UCSD-AML1 (cell line): ENCODE measurements around the gene DNM1.

Experiments used
- DNase-seq: peaks from one replicate; lab custom pipeline; 2025; ENCODE audit not compliant: unreplicated experiment; lab: John Stamatoyannopoulos, UW

The DNM1 gene

DNA sequence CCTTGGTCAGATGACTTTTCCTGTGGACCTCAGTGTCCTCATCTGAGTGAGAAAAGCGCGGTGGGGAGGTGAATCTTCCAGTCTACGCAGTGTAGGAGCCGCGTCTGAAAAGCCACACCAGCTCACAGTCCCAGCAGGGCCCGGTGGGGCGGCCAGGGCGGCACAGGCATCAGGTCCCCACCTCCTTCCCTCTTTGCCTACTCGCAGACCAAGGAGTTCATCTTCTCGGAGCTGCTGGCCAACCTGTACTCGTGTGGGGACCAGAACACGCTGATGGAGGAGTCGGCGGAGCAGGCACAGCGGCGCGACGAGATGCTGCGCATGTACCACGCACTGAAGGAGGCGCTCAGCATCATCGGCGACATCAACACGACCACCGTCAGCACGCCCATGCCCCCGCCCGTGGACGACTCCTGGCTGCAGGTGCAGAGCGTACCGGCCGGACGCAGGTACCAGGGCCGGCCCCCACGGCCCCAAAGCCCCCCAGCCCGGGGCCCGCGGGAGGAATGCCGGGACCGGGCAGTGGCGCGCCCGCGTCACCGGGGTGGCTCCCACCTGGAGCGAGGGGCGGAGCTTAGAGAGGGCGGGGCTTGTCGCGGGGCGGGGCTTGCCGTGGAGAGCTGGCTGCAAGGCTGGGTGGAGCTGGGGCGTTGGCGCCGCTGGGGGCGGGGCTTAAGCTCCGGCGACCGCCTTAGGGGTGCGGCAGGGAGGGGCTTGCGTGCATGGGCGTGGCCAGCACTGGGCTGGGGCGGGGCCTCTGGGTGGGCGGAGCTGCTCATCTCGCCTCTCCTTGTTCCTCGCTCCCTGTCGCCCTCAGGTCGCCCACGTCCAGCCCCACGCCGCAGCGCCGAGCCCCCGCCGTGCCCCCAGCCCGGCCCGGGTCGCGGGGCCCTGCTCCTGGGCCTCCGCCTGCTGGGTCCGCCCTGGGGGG, 47.0 kb downstream of the DNM1 start:
- DNase-seq, result no peak

DNA sequence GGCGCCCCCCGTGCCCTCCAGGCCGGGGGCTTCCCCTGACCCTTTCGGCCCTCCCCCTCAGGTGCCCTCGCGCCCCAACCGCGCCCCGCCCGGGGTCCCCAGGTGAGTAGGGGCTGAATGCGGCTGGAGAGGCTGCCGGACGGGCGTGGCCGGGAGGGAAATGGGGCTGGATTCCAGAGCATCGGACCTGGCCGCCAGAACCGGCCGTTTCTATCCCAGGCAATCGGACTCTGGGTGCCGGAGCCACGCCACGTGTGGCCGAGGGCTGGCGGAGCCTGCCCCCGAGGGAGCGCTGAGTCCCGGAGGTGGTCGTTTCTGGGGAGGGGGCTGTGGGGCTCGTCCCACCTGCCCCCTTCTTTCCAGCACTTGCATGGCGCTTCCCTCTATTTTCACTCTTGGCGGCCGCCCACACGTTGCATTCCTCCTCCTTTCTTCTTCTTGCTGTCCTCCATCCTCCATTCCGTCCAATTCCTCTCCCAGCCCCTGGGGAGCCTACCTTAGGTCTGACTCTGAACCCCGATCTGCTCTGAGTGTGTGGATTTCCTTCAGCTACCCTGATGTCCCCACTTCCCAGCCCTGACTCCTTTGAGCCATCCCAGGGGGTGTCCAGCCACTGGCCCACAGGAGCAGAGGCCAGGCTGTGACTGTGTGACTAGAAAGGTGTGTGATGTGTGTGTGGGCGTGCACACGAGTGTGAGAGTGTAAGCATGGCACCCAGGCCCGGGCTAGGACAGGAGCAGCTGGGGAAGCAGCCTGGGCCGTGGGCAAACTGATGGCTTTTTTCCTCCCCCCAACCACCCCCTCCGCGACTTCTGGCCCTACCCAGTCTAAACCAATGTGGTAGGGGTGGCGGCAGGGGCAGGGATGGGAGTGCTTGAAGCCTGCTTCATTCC, 47.9 kb downstream of the DNM1 start:
- no peak for DNase-seq

DNA sequence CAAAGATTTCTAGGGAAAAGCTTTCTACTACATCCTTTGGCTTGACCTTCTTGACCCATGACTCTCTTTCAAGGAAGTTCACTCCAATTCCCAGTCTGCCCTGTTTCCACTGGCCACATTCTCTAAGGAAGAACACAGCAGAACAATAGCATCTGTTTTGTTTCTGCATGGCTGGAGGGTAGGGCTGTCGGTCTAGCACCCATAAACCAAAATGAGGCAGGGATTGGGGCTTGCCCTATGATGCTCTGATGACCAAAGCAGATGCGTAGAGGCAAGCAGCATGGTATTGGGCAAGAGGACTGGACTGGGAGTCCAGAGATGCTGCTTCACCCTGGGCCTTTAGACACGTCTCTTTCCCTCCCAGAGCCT, 48.5 kb downstream of the DNM1 start:
- DNase-seq, result no peak

DNA sequence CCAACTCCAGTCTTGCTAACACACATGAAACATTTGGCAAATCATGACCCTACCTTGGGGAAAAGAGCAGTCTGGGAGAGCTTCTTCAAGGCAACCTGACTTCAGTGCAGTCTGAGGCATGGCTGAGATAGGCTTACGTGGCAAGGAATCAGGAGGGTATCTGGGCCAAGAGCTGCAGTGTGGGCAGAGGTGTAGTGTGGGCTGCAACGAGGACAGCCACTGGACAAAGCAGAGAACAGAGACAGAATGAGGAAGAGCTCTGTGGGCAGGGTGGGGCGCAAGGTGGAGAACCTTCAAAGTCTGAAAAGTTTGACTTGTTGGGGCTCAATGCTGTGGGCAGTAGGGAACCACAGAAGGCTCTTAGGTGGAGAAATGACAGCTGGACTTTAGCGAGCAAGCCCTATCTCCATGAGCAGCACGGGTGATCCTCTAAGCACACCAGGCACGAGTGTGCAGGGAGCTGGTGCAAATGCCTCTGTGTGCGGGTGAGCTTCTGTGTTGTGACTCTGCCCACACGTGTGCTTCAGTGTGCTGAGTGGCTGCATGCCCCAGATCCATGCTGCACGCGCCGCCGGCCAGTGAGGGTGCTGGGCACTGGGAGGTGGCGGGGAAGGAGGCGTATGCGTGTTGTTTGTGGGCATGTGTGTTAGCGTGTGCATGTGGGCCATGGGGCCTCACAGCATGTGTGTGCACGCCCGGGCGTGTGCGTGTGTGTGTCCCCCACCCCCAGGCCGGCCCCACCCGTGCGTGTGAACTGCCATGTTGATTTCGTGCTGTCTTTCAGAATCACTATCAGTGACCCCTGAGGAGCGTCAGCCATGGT, 49.3 kb downstream of the DNM1 start:
- DNase-seq, result no peak

DNA sequence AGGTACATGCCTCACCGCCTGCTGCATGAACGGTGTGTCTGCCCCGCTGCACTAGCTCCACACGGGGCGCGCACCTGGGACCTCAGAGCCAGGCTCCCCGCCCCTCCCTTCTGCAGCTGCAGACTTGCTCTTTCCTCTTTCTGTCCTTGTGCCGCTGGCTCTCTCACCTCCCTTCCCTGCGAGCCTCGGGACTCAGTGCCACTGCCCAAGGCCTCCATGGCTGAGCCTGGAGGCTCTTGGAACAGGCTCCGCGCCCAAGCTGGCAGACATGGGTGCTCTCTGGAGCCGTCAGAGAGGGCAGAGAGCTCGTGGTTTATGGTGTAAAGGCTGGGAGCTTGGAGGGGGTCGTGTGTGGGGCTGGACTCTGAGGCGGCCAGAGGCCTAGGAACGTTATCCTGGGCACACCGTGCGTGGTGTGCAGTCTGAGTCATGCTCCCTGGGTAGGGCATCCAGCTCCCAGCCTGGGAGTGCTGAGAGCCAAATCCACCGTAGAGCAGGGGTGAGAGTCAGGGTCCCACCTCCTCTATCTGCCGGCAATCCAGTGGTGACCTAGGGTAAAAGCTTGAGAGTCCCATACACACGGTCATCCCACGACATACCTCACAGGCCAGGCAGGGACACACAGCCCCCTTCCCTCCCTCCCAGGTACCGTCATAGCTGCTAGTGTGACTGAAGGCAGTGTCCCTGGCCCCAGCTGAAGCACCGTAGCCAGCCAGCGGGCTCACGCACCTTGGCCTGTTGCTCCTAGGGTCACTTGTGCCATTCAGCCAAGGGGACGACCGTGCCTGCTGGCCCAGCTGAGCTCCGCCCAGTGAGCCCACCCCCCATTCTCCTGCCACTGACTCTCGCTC, 50.2 kb downstream of the DNM1 start:
- DNase-seq, result no peak

DNA sequence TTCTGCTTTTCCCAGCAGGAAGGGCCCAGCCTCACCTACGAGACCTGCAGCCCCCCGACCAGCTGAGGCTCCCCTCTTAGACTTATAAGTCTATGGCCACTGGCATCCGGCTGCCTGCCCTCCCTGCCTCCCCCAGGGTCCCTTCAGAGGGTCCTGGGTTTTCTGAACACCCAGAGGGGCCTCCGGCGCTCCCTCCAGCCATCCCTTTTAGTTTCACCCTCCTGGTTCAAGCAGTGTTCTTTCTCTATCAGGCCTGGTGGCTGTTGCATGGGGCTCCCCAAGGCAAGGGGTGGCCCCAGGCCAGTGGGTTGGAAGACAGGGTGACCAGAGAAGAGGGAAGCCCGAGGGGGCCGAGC, 50.8 kb downstream of the DNM1 start:
- no peak for DNase-seq

DNA sequence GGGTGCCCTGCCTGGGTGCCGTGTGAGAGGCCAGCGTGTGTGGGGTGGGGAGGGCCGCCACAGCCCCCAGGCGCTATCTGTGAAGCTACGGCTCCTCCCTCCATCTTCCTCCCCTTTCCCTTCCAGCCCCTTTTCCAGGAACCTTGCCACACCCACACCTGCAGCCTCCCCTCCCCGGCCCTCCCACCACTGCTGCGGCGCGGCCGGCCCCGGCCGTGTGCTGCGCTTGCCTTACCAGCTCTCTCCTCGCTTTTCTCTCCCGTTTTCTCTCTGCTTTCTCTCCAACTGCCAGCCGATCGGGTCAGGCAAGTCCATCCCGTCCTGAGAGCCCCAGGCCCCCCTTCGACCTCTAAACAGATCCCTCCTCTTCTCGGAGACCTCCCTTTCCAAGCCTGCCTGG, 51.2 kb downstream of the DNM1 start:
- no peak for DNase-seq

DNA sequence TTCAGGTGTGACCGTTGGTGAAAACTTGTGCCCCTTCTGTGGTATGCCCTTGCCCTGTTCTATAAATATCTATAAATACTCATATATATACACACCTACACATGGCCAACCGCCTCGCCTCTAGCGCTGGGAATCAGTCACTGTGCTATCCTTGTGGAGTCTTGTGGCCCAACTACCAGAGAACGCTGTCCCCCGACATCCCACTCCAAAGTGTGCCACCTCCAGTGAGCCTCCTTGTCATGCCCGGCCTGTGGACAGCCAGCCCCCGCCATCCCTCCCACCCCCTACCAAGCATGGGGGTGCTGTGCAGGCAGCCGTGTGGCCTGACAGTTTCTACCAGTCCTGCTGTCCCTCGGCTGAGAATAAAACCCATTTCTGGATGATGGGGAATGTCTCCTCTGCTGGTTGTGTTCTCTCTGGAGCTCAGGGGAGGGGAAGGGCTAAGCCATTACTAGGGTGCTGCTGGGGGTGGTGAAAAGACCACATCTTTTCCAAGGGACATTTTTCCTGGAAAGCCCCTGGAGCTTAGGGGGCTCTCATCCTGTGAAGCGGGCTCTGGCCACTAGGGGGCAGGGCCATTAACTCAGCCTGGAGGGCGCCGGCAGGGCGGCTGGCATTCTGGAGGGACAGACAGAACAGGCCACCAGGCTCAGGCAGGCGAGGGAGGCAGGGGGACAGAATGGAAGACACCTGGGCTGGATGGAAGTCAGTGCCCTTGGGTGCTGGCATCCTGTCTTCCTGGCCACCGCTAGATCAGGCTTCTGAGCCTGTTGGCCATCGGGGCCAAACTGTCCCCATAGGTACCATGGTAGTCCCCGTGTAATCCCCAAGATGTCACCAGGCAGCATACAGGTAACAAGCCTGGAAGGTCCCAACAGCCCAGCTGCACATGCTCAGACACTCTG, 51.9 kb downstream of the DNM1 start:
- DNase-seq, result peak; percentile 63

DNA sequence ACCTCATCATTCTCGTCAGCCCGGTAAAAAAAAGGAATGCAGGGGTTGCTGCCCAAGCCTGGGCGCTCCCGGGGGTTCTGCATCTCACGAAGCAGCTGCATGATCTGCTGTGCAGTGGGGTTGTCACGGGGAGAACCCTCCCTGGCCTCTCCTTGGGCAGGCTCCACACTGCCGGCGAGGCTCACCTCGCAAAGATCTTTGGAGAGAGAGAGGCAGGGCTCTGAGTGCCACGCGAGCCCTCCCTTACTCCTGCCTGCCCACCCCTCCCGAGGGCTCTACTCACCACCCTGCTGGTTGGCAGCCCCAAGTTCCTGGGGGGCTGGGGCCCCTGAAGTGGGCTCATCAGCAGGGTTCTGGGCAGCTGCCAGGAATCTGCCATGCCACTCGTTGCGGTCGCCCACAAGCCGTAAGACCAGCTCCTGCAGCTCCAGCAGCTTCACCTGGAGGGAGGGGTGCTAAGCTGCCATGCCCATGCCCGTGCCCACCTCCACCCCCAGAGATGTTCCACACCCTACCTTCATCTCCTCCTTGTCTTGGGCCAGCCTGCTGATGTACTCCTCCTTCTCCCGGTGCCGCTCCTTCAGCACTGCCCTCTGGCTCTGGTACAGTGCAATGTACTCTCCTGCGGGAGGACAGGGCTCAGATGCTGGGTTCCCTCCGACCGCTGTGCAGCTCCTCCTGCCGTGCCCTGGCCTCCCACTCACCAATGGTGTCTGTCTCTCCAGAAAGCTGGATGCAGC, 54.1 kb downstream of the DNM1 start:
- DNase-seq, result no peak

DNA sequence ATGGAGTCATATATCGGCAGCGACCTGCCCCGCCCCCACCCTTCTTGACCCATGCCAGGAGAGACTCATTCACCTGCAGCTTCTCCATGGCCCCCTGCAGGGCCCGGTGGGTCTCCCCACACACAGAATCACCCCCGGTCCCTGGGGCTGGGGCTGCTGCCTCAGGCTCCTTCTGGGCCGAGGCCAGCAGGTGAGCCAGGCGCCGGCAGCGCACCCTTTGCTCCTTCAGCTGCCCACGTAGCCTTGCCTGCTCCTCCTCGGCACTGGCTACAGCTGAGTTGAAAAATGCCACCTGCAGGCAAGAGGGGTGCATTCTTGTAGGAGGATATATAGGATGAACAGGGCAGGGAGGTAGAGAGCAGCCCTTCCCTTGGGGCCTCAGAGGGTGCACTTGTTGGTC, 54.7 kb downstream of the DNM1 start:
- DNase-seq, result no peak

DNA sequence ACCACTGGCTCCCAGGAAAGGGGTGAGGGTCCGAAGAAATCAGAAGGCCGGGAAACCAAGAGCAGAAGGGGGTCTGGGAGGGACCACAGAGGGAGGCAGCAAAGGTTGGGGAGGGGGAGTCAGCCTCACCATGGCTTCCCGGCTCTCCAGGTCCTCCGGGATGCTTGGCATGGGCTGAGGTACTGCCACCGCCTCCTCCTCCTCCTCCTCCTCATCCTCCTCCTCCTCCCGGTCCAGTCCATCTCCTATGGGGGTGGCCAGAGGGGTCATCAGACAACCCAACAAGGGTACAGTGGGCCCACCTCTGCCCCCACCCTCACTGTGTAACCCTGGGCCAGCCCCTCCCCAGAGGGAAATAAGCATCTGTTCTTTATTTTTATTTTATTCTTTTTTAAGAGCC, 55.1 kb downstream of the DNM1 start:
- no peak for DNase-seq

DNA sequence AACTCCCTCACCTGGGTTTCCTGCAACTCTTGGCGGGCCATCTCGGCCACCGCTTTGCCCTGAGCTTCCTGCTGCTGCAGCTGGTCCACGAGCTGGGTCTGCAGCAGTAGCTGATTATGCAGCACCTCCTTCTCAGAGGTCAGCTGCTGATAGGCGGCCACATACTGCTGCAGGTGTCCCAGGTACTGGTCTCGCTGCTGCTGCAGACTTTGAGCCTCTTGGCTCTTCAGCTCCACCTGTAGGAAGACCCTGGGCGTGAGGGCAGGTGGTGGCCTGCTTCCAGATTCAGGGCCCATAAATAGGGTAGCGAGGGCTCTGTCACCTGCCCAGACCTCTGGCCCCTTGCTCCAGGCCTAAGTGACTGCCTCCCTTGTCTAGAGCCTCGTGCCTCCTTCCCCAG, 56.0 kb downstream of the DNM1 start:
- no peak for DNase-seq

DNA sequence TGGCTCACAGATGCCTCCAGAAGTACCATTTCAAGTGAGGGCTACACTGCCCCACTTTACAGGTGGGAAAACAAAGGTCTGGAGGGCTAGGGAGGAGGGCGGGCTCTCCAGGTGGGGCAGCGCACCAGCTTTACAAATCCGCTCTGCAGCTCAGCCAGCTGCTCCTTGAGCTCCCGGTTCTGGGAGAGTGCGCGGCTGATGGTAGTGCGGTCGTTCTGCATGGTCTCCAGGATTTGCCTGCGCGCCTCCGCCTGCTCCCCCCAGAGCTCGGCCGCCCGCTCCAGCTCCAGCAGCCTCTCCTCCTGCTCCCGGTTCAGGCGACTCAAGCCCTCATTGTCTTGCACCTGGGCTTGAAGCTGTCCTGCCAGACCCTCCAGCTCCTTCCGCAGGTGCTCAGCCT, 57.2 kb downstream of the DNM1 start:
- no peak for DNase-seq

DNA sequence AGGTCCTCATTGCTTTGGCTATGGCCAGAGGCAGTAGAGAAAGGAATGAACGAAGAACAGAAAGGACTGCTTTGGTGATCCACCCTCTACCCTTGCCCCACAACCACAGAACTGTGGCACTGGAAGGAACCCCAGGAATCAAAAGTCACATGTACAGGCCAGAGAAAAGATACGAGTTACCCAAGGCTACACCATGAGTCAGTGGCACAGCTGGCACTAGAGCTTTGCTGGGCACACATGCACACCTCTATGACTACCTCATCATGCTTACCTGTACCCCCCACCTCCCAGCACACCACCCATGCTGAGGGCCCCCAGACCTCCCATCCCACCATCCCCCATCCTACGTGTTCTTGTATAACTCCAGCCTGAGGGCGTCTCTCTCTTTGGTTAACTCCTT, 59.5 kb downstream of the DNM1 start:
- DNase-seq, result no peak

DNA sequence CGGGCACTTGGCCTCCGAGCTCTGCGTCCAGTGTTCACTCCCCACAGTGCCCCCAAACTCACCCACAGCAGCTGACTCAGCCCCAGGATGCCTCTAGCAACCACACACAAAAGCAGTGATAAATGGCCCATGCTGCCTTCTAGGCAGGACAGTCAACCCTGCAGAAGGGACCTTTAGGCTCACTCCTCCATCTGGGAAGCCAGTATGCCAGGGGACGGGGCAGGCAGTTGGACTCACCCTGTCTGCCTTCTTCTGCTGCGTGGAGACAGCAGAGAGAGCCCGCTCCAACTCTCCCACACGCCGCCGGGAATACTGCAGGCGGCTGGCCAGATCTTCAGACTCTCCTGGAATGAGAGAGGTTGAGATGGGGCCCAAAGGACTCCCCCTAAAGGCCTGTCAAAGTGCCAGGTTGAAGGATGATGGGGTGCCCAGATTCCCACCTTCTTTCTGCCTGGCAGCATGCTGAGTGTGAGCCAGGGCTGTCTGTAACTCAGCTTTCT, 62.2 kb downstream of the DNM1 start:
- DNase-seq, result no peak

DNA sequence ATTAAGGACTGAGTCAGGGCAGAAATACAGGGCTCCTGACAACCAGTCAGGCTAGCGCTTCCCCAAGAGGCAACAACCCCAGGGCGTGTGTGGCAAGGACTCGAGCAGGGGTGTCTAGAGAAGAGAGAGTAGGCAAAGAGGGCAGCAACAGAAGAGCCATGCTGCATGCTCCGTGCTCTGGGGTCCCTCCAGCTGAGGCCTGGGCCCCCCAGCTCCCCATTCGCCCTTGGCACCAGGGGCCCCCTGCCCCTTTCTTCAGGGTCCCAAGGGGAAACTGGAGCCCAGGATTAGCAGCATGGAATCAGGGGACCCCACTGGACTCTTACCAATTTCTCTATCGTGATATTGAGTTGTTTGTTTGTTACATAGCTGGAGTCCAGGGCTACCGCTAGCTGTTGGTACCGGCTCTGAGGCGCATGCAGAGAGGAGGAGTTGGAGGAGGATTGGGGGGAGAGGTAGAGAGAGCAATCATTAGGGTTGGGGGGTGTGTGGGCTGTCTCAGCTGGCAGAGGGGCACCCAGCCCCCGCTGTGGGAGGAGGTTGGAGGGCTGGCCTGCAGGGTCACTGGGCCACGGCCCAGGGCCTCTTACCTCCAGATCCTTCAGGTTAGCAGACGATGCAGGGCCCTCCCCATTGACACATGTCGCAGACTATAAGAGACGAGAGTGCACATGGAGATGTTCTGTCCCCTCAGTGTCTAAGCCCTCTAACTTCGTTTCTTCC, 63.9 kb downstream of the DNM1 start:
- DNase-seq, result no peak

DNA sequence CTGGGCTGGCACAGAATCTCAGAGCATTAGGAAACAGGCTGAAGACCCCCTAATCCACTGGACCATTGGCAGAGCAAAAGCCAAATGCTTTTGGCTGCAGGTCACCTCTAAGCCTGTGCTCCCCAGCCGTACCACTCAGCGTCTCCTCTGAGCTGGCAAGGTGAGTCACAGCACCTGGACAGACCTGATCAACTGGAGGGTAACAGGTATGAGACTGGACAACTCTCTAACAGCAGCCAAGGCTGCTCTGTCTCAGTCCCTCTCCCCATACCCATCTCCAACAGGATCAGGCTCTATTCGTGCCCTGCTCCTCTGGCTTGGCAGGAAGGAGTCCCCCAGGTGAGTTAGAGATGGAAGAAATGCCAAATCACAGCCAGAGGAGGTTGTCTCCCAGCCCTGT, 67.9 kb downstream of the DNM1 start:
- DNase-seq, result no peak

DNA sequence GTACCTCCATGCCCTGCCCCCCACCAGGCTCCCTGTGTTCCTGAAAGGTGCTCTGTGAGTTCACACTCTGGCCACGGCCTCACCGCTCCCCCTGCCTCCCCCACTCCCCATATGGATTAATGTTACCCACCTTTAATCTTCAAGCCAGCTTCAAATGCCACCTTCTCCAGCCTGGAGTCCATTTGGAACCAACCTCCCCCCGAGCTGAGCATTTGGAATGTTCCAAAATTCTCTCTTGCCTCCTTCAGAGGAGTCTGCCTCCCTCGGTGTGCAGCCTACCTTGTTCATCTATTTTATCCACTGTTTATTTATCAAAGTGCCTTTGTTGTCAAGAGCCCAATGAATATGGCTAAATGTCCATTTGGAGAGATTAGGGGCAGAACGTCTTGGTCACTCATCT, 68.3 kb downstream of the DNM1 start:
- no peak for DNase-seq
